GM18858 (cell line): ENCODE results near the gene RAPGEF3.

Experiments
- ATAC-seq: cut with Tn5 transposase; IDR thresholded peaks from one replicate; pipeline ENCODE4 v1.9.1; 2021; ENCODE audit not compliant: unreplicated experiment

Gene RAPGEF3

GRCh38 chr12:47791351-47791746 lies 32.7 kb upstream of the RAPGEF3 start:
- no peak for ATAC-seq

GRCh38 chr12:47790676-47791350 lies 32.1 kb upstream of the RAPGEF3 start:
- ATAC-seq, result no peak

GRCh38 chr12:47789712-47790489 lies 31.2 kb upstream of the RAPGEF3 start:
- no peak for ATAC-seq

- no peak for ATAC-seq
These were observed 30.5 kb upstream of the RAPGEF3 start for GRCh38 chr12:47789141-47789540.

- ATAC-seq, result no peak
These were observed 29.1 kb upstream of the RAPGEF3 start for GRCh38 chr12:47787596-47788319.

GRCh38 chr12:47786662-47787280 lies 28.1 kb upstream of the RAPGEF3 start:
- no peak for ATAC-seq

- no peak for ATAC-seq
These were observed 27.4 kb upstream of the RAPGEF3 start for GRCh38 chr12:47785887-47786661.

- no peak for ATAC-seq
These were observed 26.6 kb upstream of the RAPGEF3 start for GRCh38 chr12:47785036-47785886.

- ATAC-seq, result no peak
These were observed 25.4 kb upstream of the RAPGEF3 start for GRCh38 chr12:47783821-47784819.

- ATAC-seq, result no peak
These were observed 24.5 kb upstream of the RAPGEF3 start for GRCh38 chr12:47783024-47783755.

GRCh38 chr12:47782372-47782770 lies 23.7 kb upstream of the RAPGEF3 start:
- ATAC-seq, result no peak

GRCh38 chr12:47781479-47782371 lies 23.0 kb upstream of the RAPGEF3 start:
- no peak for ATAC-seq

- ATAC-seq, result no peak
These were observed 21.3 kb upstream of the RAPGEF3 start for GRCh38 chr12:47779943-47780504.

GRCh38 chr12:47779301-47779942 lies 20.7 kb upstream of the RAPGEF3 start:
- ATAC-seq, result peak; percentile 82

GRCh38 chr12:47778881-47779280 lies 20.2 kb upstream of the RAPGEF3 start:
- no peak for ATAC-seq
